Measurements from ENCODE around the gene ITPR2. TPM values are rescaled to one million over a fixed set of nuclear protein-coding genes. Genes with fewer than 3 reads are reported as not detected.

The ITPR2 gene
- total RNA-seq, 4 donors from 2014 or later = 42.8 to 62.5 (median 52.1) TPM

GRCh38 chr12:26290565-26290964, 542.4 kb downstream of the ITPR2 start:
- no peak for DNase-seq (ENCODE audit: low spot score in 2 of 2)
- no peak for TF ChIP-seq CTCF (IDR thresholded peaks at IDR 0.05)
- no peak for TF ChIP-seq POLR2A (IDR thresholded peaks at IDR 0.05)

GRCh38 chr12:26287671-26288381, 545.2 kb downstream of the ITPR2 start:
- intact Hi-C loops (cut with DNase I; ENCODE audit: low total_unique reads) = no loop called here
- WGBS, 2 donors = 45 to 47% methylated on average over 14 of the region's 14 CpGs
- H3K4me3 ChIP-seq (ENCODE audit: low read depth, poor library complexity, severe bottlenecking) = no peak overlapping the region
- peak in 1 of 2 donors; percentile 54 for DNase-seq (ENCODE audit: low spot score in 2 of 2)
- TF ChIP-seq POLR2A (IDR thresholded peaks at IDR 0.05) (no peak), CTCF (IDR thresholded peaks at IDR 0.05) (no peak)

More at GRCh38 chr12:26290565-26290964, 542.4 kb downstream of the ITPR2 start:
- WGBS, 2 donors = 68 to 81% methylated on average over 2 of the region's 2 CpGs
- intact Hi-C loops (cut with DNase I; ENCODE audit: low total_unique reads) = no loop called here
- H3K4me3 ChIP-seq (ENCODE audit: low read depth, poor library complexity, severe bottlenecking) = no peak overlapping the region

Other genes starting within 250 kb of the ITPR2 start
- 10 to 100 TPM; 10.3 to 19.3 (median 14.9) TPM for gene INTS13, start 104.8 kb upstream of the ITPR2 start, total RNA-seq
- gene FGFR1OP2, start 105.3 kb upstream of the ITPR2 start, total RNA-seq = 10 to 100 TPM; 38.1 to 60.3 (median 46.6) TPM
- gene TM7SF3, start 181.2 kb upstream of the ITPR2 start, total RNA-seq = 100 to 1,000 TPM in 1 of 4 donors, 10 to 100 TPM in 3; 36.7 to 158 (median 83.9) TPM
- 10 to 100 TPM; 29.3 to 52.7 (median 41.2) TPM for gene MED21, start 189.4 kb upstream of the ITPR2 start, total RNA-seq
- gene C12orf71, start 249.4 kb upstream of the ITPR2 start, total RNA-seq = not detected

Data from lower leg skin (tissue), 4 donors.